ENCODE results near the gene TMEM221.

The TMEM221 gene

GRCh38 chr19:17454576-17455071 is 6.2 kb upstream of the TMEM221 start:
- no peak for DNase-seq
- intact Hi-C loops (cut with DNase I) = loop anchor here (5.0 kb wide), 1 partner anchor 118 kb away; no protein-coding TSS in a partner anchor

GRCh38 chr19:17451820-17452219 is 3.4 kb upstream of the TMEM221 start:
- no peak for DNase-seq
- intact Hi-C loops (cut with DNase I) = loop anchor here (5.0 kb wide), 1 partner anchor 120 kb away; no protein-coding TSS in a partner anchor

GRCh38 chr19:17450264-17451075 is 2.0 kb upstream of the TMEM221 start:
- intact Hi-C loops (cut with DNase I) = loop anchor here (5.0 kb wide), 1 partner anchor 122 kb away; no protein-coding TSS in a partner anchor

GRCh38 chr19:17447704-17448130 is 751 bp downstream of the TMEM221 start:
- intact Hi-C loops (cut with DNase I) = no loop called here
- no peak for DNase-seq

More at GRCh38 chr19:17450264-17451075, 2.0 kb upstream of the TMEM221 start:
- no peak for DNase-seq

- intact Hi-C loops (cut with DNase I) = no loop called here
- no peak for DNase-seq
Observed at GRCh38 chr19:17445526-17446165, 2.8 kb downstream of the TMEM221 start.

GRCh38 chr19:17441241-17442021 is 7.0 kb downstream of the TMEM221 start:
- intact Hi-C loops (cut with DNase I) = no loop called here
- DNase-seq = peak in 7 of 42 donors; percentile 15 to 50 (median 28)

GRCh38 chr19:17436874-17437267 is 11.6 kb downstream of the TMEM221 start:
- no peak for DNase-seq
- intact Hi-C loops (cut with DNase I) = no loop called here

- intact Hi-C loops (cut with DNase I) = no loop called here
- DNase-seq = no peak
Observed at GRCh38 chr19:17436094-17436873, 12.2 kb downstream of the TMEM221 start.

GRCh38 chr19:17435218-17435617 is 13.2 kb downstream of the TMEM221 start:
- no peak for DNase-seq
- intact Hi-C loops (cut with DNase I) = no loop called here

- intact Hi-C loops (cut with DNase I) = no loop called here
- no peak for DNase-seq
Observed at GRCh38 chr19:17431417-17431816, 17.1 kb downstream of the TMEM221 start.

GRCh38 chr19:17429641-17430113 is 18.8 kb downstream of the TMEM221 start:
- no peak for DNase-seq
- intact Hi-C loops (cut with DNase I) = no loop called here

- intact Hi-C loops (cut with DNase I) = no loop called here
Observed at GRCh38 chr19:17424743-17425365, 23.6 kb downstream of the TMEM221 start.

GRCh38 chr19:17423429-17424208 is 24.8 kb downstream of the TMEM221 start:
- DNase-seq = peak in 1 of 42 donors; percentile 10
- intact Hi-C loops (cut with DNase I) = no loop called here

More at GRCh38 chr19:17424743-17425365, 23.6 kb downstream of the TMEM221 start:
- peak in 36 of 42 donors; percentile 19 to 78 (median 44) for DNase-seq

- intact Hi-C loops (cut with DNase I) = no loop called here
- DNase-seq = no peak
Observed at GRCh38 chr19:17421942-17422341, 26.5 kb downstream of the TMEM221 start.

GRCh38 chr19:17420475-17420924 is 28.0 kb downstream of the TMEM221 start:
- peak in 19 of 42 donors; percentile 3 to 47 (median 26) for DNase-seq

GRCh38 chr19:17419621-17420474 is 28.6 kb downstream of the TMEM221 start, which contains the start of gene MVB12A:
Gene MVB12A, plus strand, starts transcription at chr19:17420047. Its CDS starts 89 bp downstream, at chr19:17420136.
- peak; percentile 96 to 99 (median 98) for DNase-seq
- intact Hi-C loops (cut with DNase I) = no loop called here

More at GRCh38 chr19:17420475-17420924, 28.0 kb downstream of the TMEM221 start:
- intact Hi-C loops (cut with DNase I) = no loop called here

Measured in head of caudate nucleus (tissue), 42 donors.